HG02642 (cell line): ENCODE results near the gene RDH5.

Experiments
- ATAC-seq: cut with Tn5 transposase; IDR thresholded peaks from one replicate; pipeline ENCODE4 v1.9.1; 2021; ENCODE audit warnings: mild to moderate bottlenecking; ENCODE audit not compliant: unreplicated experiment, poor library complexity

The RDH5 gene

GRCh38 chr12:55695349-55695748, 24.8 kb upstream of the RDH5 start:
- no peak for ATAC-seq

- ATAC-seq = no peak
Measured at GRCh38 chr12:55696141-55696540, 24.1 kb upstream of the RDH5 start.

GRCh38 chr12:55696796-55697462, 23.3 kb upstream of the RDH5 start:
- ATAC-seq = no peak

GRCh38 chr12:55697686-55698085, 22.5 kb upstream of the RDH5 start:
- no peak for ATAC-seq

- no peak for ATAC-seq
Measured at GRCh38 chr12:55698241-55698955, 21.8 kb upstream of the RDH5 start.

- no peak for ATAC-seq
Measured at GRCh38 chr12:55698965-55699364, 21.2 kb upstream of the RDH5 start.

GRCh38 chr12:55699471-55700055, 20.6 kb upstream of the RDH5 start:
- no peak for ATAC-seq

GRCh38 chr12:55700255-55701018, 19.8 kb upstream of the RDH5 start:
- no peak for ATAC-seq

GRCh38 chr12:55702861-55703260, 17.3 kb upstream of the RDH5 start:
- ATAC-seq = no peak

GRCh38 chr12:55703288-55703687, 16.9 kb upstream of the RDH5 start:
- ATAC-seq = no peak

- no peak for ATAC-seq
Measured at GRCh38 chr12:55703901-55704761, 16.1 kb upstream of the RDH5 start.

- ATAC-seq = no peak
Measured at GRCh38 chr12:55704824-55705718, 15.1 kb upstream of the RDH5 start.

- no peak for ATAC-seq
Measured at GRCh38 chr12:55705782-55706402, 14.3 kb upstream of the RDH5 start.

GRCh38 chr12:55706568-55707218, 13.5 kb upstream of the RDH5 start:
- no peak for ATAC-seq

GRCh38 chr12:55707219-55707671, 12.9 kb upstream of the RDH5 start:
- ATAC-seq = no peak

- peak; percentile 61 for ATAC-seq
Measured at GRCh38 chr12:55707841-55708694, 12.1 kb upstream of the RDH5 start, which contains the start of gene ITGA7. ITGA7 (minus strand) TSS chr12:55707904; CDS start chr12:55707682, 222 bp downstream.

GRCh38 chr12:55708695-55709233, 11.4 kb upstream of the RDH5 start:
- no peak for ATAC-seq
